HEK293 (cell line): Measurements from ENCODE around the gene PARP6.
A peak's percentile ranks its signal among the peaks of the same experiment; 100 is the strongest.

Experiments used
- GLI2 ChIP-seq: fragments of 450-650 bp; formaldehyde crosslinking; IDR thresholded peaks from 2 replicates; pipeline ENCODE4; 2017; ENCODE audit warnings: missing biosample characterization, missing genetic modification characterization, low read depth, borderline replicate concordance
- GLIS1 ChIP-seq: fragments of 450-650 bp; formaldehyde crosslinking; IDR thresholded peaks from 2 replicates; pipeline ENCODE4 v1.5.1; 2016; ENCODE audit warnings: missing biosample characterization, missing genetic modification characterization
- HOXC10 ChIP-seq: sonication (generic); formaldehyde crosslinking; IDR thresholded peaks from 2 replicates; pipeline ENCODE4 v1.8.1; 2023; ENCODE audit warnings: mild to moderate bottlenecking, missing genetic modification reagents
- INSM2 ChIP-seq: fragments of 450-650 bp; formaldehyde crosslinking; IDR thresholded peaks from 2 replicates; pipeline ENCODE4 v1.5.1; 2016; ENCODE audit warnings: missing biosample characterization, missing genetic modification characterization
- KLF1 ChIP-seq: fragments of 450-650 bp; formaldehyde crosslinking; IDR thresholded peaks from 2 replicates; pipeline ENCODE4 v1.5.1; 2016; ENCODE audit warnings: missing biosample characterization, missing genetic modification characterization
- KLF10 ChIP-seq: fragments of 450-650 bp; IDR thresholded peaks from 2 replicates; pipeline ENCODE4 v1.5.1; 2018; ENCODE audit warnings: missing biosample characterization, mild to moderate bottlenecking, missing genetic modification characterization
- MZF1 ChIP-seq: fragments of 450-650 bp; formaldehyde crosslinking; IDR thresholded peaks from 2 replicates; pipeline ENCODE4 v1.5.1; 2017; ENCODE audit warnings: missing biosample characterization, missing genetic modification characterization, borderline replicate concordance
- PRDM2 ChIP-seq: fragments of 450-650 bp; formaldehyde crosslinking; IDR thresholded peaks from 2 replicates; pipeline ENCODE4 v1.5.1; 2016; ENCODE audit warnings: missing biosample characterization, missing genetic modification characterization, borderline replicate concordance
- SCRT2 ChIP-seq: fragments of 450-650 bp; formaldehyde crosslinking; IDR thresholded peaks from 2 replicates; pipeline ENCODE4 v1.5.1; 2016; ENCODE audit warnings: missing biosample characterization, missing genetic modification characterization
- TRIM28 ChIP-seq: IDR thresholded peaks from 2 replicates; pipeline ENCODE4 v1.6.1; 2011; ENCODE audit warnings: low read length, control low read depth, borderline replicate concordance
- ZBTB44 ChIP-seq: fragments of 450-650 bp; IDR thresholded peaks from 2 replicates; pipeline ENCODE4 v1.5.1; 2018; ENCODE audit warnings: missing biosample characterization, mild to moderate bottlenecking, missing genetic modification characterization
- ZBTB6 ChIP-seq: fragments of 450-650 bp; formaldehyde crosslinking; IDR thresholded peaks from 2 replicates; pipeline ENCODE4 v1.5.1; 2017; ENCODE audit warnings: missing biosample characterization, missing genetic modification characterization
- ZIC2 ChIP-seq: fragments of 450-650 bp; formaldehyde crosslinking; IDR thresholded peaks from 2 replicates; pipeline ENCODE4 v1.5.1; 2016; ENCODE audit warnings: missing biosample characterization, missing genetic modification characterization
- ZNF132 ChIP-seq: fragments of 450-650 bp; formaldehyde crosslinking; IDR thresholded peaks from 2 replicates; pipeline ENCODE4 v1.5.1; 2017; ENCODE audit warnings: missing biosample characterization, missing genetic modification characterization, borderline replicate concordance
- ZNF146 ChIP-seq: fragments of 450-650 bp; formaldehyde crosslinking; IDR thresholded peaks from 2 replicates; pipeline ENCODE4 v1.5.1; 2016; ENCODE audit warnings: missing biosample characterization, missing genetic modification characterization
- ZNF169 ChIP-seq: fragments of 450-650 bp; formaldehyde crosslinking; IDR thresholded peaks from 2 replicates; pipeline ENCODE4 v1.5.1; 2016; ENCODE audit warnings: missing biosample characterization, missing genetic modification characterization
- ZNF19 ChIP-seq: fragments of 450-650 bp; formaldehyde crosslinking; IDR thresholded peaks from 2 replicates; pipeline ENCODE4; 2016; ENCODE audit warnings: missing biosample characterization, missing genetic modification characterization, low read depth
- ZNF214 ChIP-seq: fragments of 450-650 bp; formaldehyde crosslinking; IDR thresholded peaks from 2 replicates; pipeline ENCODE4 v1.5.1; 2017; ENCODE audit warnings: missing biosample characterization, mild to moderate bottlenecking, missing genetic modification characterization, borderline replicate concordance
- ZNF24 ChIP-seq: fragments of 450-650 bp; formaldehyde crosslinking; IDR thresholded peaks from 2 replicates; pipeline ENCODE4 v1.5.1; 2016; ENCODE audit warnings: missing biosample characterization, missing genetic modification characterization
- ZNF248 ChIP-seq: fragments of 450-650 bp; formaldehyde crosslinking; IDR thresholded peaks from 2 replicates; pipeline ENCODE4 v1.5.1; 2017; ENCODE audit warnings: missing biosample characterization, missing genetic modification characterization
- ZNF324 ChIP-seq: fragments of 450-650 bp; formaldehyde crosslinking; IDR thresholded peaks from 2 replicates; pipeline ENCODE4 v1.5.1; 2016; ENCODE audit warnings: missing biosample characterization, missing genetic modification characterization
- ZNF354C ChIP-seq: fragments of 450-650 bp; formaldehyde crosslinking; IDR thresholded peaks from 2 replicates; pipeline ENCODE4 v1.5.1; 2016; ENCODE audit warnings: missing biosample characterization, missing genetic modification characterization, low read depth, borderline replicate concordance
- ZNF510 ChIP-seq: fragments of 450-650 bp; formaldehyde crosslinking; IDR thresholded peaks from 2 replicates; pipeline ENCODE4 v1.5.1; 2018; ENCODE audit warnings: mild to moderate bottlenecking, missing genetic modification characterization, missing biosample characterization; ENCODE audit not compliant: insufficient replicate concordance
- ZNF548 ChIP-seq: fragments of 450-650 bp; formaldehyde crosslinking; IDR thresholded peaks from 2 replicates; pipeline ENCODE4 v1.5.1; 2016; ENCODE audit warnings: missing biosample characterization, missing genetic modification characterization
- ZNF549 ChIP-seq: fragments of 450-650 bp; IDR thresholded peaks from 2 replicates; pipeline ENCODE4 v1.5.1; 2018; ENCODE audit warnings: missing biosample characterization, missing genetic modification characterization, mild to moderate bottlenecking, inconsistent platforms, moderate library complexity
- ZNF645 ChIP-seq: fragments of 450-650 bp; formaldehyde crosslinking; IDR thresholded peaks from 2 replicates; pipeline ENCODE4; 2016; ENCODE audit warnings: missing biosample characterization, missing genetic modification characterization
- ZNF791 ChIP-seq: fragments of 450-650 bp; formaldehyde crosslinking; IDR thresholded peaks from 2 replicates; pipeline ENCODE4 v1.5.1; 2016; ENCODE audit warnings: missing biosample characterization, missing genetic modification characterization
- ZNF792 ChIP-seq: fragments of 450-650 bp; formaldehyde crosslinking; IDR thresholded peaks from 2 replicates; pipeline ENCODE4 v1.5.1; 2016; ENCODE audit warnings: missing biosample characterization, missing genetic modification characterization
- ZNF830 ChIP-seq: fragments of 450-650 bp; IDR thresholded peaks from 2 replicates; pipeline ENCODE4 v1.5.0; 2018; ENCODE audit warnings: missing biosample characterization, missing genetic modification characterization, low read depth, mild to moderate bottlenecking, moderate library complexity

The PARP6 gene

GRCh38 chr15:72231066-72231832, 41.1 kb downstream of the PARP6 start, which contains the start of gene PKM (continued):
- no peak for TF ChIP-seq PRDM2 (tag by site-specific recombination)
- TF ChIP-seq ZNF791 (tag by site-specific recombination), result no peak
- TF ChIP-seq ZNF549, result no peak
- no peak for TF ChIP-seq ZNF132 (tag by site-specific recombination)
- peak; percentile 97 for TF ChIP-seq KLF10
- 0 out of 2 replicates have a peak, but pooled peaks have one; percentile 5 for TF ChIP-seq ZNF548 (tag by site-specific recombination)
- peak; percentile 80 for TF ChIP-seq INSM2
- peak; percentile 87; the same call in 1 of the 2 replicates for TF ChIP-seq ZNF324 (tag by site-specific recombination)
- TF ChIP-seq ZNF214 (tag by site-specific recombination), result no peak
- TF ChIP-seq GLI2 (tag by site-specific recombination), result no peak
- peak; percentile 37; the same call in 1 of the 2 replicates for TF ChIP-seq TRIM28
- no peak for TF ChIP-seq ZNF792 (tag by site-specific recombination)
- TF ChIP-seq ZNF19 (tag by site-specific recombination), result no peak
- TF ChIP-seq ZNF24 (tag by site-specific recombination), result peak; percentile 86
- no peak; the same call in 1 of the 2 replicates for TF ChIP-seq MZF1 (tag by site-specific recombination)
- TF ChIP-seq KLF1, result peak; percentile 99
- peak; percentile 10 for TF ChIP-seq ZNF510
- TF ChIP-seq GLIS1 (tag by site-specific recombination), result peak; percentile 89
- TF ChIP-seq ZNF645 (tag by site-specific recombination), result peak; percentile 40; the same call in 1 of the 2 replicates
- TF ChIP-seq ZNF146 (tag by site-specific recombination), result peak; percentile 71
- no peak for TF ChIP-seq ZNF248
- TF ChIP-seq ZBTB6 (tag by site-specific recombination), result peak; percentile 85
- no peak for TF ChIP-seq ZNF354C (tag by site-specific recombination)
- TF ChIP-seq ZNF830 (tag by site-specific recombination), result no peak
- peak; percentile 100 for TF ChIP-seq SCRT2 (tag by site-specific recombination)
- no peak for TF ChIP-seq ZNF169 (tag by site-specific recombination)
- TF ChIP-seq ZIC2 (tag by site-specific recombination), result peak; percentile 89
- TF ChIP-seq HOXC10 (CRISPR knock-in tag), result peak; percentile 43
- peak; percentile 79 for TF ChIP-seq ZBTB44 (tag by site-specific recombination)
